Epithelial cell of proximal tubule (primary cell): Measurements from ENCODE around the gene ARL4A. TPM values are rescaled to one million over a fixed set of nuclear protein-coding genes. Genes with fewer than 3 reads are reported as not detected.

ENCODE experiments used
- DNase-seq: peaks from one replicate; pipeline ENCODE4 v3.0.0-alpha.2; 2011; ENCODE audit warnings: low read depth
- H3K4me3 ChIP-seq: 2 replicates; pipeline ENCODE4 v1.5.1; 2011; ENCODE audit warnings: low read depth, mild to moderate bottlenecking, low read length
- total RNA-seq: library from RNA; depleted of rRNA; stranded (reverse); fragments of >200 nt; gene quantifications from 2 replicates; pipeline ENCODE4 v1.2.3, GENCODE V29; 2015
- TF ChIP-seq, protein P1 (sequence below): conservative IDR thresholded peaks from 2 replicates; pipeline ENCODE4 v1.5.1; 2012; ENCODE audit warnings: low read depth, mild to moderate bottlenecking, low read length

Gene ARL4A
- total RNA-seq, 1 donor from 2014 or later: 22.1 TPM

DNA sequence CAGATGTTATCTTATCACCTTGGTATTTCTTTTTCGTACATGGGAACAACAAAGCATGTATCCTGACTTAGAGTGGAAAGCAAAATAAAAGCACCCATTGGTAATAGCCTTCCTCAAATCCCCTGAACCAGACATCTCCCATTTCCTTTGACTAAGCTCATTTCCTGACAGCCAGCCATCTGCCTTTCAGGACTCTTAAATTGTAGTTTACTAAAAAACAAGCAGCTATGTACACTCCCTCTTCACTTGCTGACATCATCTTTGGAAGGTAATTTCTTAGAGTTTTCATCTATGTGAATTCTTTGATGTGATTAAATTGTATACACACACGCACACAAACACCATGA, 40.7 kb downstream of the ARL4A start:
- TF ChIP-seq, protein P1, sequence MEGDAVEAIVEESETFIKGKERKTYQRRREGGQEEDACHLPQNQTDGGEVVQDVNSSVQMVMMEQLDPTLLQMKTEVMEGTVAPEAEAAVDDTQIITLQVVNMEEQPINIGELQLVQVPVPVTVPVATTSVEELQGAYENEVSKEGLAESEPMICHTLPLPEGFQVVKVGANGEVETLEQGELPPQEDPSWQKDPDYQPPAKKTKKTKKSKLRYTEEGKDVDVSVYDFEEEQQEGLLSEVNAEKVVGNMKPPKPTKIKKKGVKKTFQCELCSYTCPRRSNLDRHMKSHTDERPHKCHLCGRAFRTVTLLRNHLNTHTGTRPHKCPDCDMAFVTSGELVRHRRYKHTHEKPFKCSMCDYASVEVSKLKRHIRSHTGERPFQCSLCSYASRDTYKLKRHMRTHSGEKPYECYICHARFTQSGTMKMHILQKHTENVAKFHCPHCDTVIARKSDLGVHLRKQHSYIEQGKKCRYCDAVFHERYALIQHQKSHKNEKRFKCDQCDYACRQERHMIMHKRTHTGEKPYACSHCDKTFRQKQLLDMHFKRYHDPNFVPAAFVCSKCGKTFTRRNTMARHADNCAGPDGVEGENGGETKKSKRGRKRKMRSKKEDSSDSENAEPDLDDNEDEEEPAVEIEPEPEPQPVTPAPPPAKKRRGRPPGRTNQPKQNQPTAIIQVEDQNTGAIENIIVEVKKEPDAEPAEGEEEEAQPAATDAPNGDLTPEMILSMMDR: no peak
- no peak for DNase-seq
- H3K4me3 ChIP-seq: no peak overlapping the region

DNA sequence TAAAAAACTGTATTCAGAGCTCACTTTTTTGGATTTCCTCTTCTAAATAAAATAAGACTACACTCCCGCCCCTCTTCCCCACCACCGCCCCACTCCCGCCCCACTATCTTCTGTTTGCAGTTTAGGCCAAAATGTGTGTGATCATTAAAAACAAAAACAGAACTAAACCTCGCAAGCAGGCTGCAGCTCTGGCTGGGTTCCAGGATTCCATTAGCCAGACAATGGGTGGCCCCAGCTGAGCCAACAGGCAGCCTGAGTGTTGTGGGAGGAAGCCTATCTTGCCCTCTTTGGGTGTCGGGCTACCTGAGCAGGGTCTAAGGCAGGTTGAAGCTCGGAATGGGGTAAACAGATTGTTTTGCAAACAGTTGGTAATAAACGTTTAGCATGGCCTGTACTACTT, 41.7 kb downstream of the ARL4A start:
- no peak overlapping the region for H3K4me3 ChIP-seq
- no peak for DNase-seq
- TF ChIP-seq, protein P1: no peak

DNA sequence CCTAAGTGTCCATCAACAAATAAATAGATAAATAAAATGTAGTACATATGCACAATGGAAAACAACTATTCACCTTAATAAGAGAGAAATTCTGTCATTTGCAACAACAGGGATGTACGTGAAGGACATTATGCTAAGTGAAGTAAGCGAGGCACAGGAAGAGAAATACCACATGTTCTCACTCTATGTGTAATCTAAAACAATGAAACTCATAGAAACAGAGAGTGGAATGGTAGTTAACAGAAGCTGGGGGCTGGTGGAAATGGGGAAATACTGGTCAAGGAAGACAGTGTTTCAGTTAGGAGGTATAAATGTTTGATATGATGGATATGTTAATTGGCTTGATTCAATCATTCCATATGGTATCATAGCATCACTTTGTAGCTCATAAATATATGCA, 43.1 kb downstream of the ARL4A start:
- no peak for DNase-seq
- TF ChIP-seq, protein P1: no peak
- H3K4me3 ChIP-seq: no peak overlapping the region

DNA sequence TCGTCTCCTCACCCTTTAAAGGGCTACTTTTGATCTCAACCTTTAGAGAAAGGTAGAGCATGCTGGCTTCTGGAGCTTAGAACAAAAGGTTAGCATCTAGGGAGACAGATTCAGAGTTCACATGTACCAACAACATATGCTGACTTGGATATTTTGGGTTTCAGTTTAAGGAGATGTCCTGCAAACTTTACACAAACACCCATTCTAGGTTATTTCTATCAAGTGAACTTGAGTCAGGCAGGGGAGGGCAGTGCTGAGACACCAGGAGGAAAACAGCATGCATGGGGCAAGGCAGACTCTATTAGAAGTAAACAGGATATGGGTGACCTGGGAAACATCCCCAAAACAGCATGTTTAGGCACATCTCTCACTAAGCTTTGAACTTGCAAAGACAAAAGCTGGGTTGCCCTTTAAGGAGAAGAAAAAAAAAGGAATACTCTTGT, 43.8 kb downstream of the ARL4A start:
- TF ChIP-seq, protein P1: peak; percentile 37
- DNase-seq: no peak
- no peak overlapping the region for H3K4me3 ChIP-seq

DNA sequence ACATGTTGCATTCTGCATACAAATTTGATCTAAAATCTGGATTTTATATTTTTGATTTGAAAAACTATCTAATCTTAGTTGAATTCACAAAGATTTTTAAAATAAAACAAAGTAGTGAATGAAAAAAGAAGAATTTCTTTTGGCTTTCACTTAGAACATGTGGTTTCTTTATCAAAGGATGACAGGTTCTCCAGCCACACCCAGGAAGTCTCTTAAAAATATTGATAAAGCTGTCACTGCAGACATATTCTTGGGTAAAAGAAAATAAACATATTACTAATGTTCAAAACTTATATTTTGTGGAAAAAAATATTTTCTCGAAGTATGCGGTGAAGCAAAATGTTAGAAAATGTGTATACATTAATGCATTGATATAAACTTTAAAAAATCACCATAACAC, 44.3 kb downstream of the ARL4A start:
- DNase-seq: no peak
- TF ChIP-seq, protein P1: no peak
- no peak overlapping the region for H3K4me3 ChIP-seq

DNA sequence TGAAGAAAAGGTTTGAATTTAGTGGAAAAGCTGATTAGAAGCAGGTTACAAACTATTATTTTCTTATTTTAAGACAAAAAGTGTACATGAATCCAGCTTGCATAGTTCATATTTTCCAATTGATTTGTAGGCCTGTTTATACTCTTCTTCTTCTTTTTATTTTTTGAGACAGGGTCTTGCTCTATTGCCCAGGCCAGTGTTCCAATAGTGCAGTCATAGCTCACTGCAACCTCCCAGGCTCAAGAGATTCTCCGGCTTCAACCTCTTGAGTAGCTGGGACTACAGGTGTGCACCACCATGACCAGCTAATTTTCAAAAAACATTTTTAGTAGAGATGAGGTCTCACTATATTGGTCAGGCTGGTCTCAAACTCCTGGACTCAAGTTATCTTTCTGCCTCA, 45.0 kb downstream of the ARL4A start:
- DNase-seq: no peak
- TF ChIP-seq, protein P1: no peak
- H3K4me3 ChIP-seq: no peak overlapping the region

DNA sequence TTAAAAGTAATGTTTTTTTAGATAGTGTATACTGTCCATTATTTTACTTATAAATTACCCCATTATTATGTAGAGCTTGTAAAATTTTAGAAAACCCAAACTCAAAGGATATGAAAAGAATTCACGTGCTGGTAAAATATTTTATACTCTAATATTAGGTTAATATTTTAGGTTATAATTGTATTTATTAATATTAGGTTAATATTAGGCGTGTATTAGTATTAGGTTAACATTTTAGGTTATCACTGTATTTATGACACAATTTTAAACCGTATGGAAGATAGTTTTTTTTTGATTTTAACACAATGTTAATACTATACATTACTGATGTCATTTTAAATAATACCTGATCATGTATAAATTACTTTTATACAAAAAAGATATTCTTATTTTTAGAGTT, 48.5 kb downstream of the ARL4A start:
- DNase-seq: no peak
- no peak overlapping the region for H3K4me3 ChIP-seq
- TF ChIP-seq, protein P1: no peak
